ENCODE data around the gene NREP.

Gene NREP

GRCh38 chr5:111697215-111697614 lies 59.8 kb downstream of the NREP start:
- no peaks in the 10 kb centered on the region for H3K4me1 ChIP-seq (ENCODE audit: control insufficient read depth in 1 of 2, insufficient read depth in 1 of 2, low read depth in 1 of 2, low read length in 1 of 2)
- no peaks in the 10 kb centered on the region for H3K36me3 ChIP-seq
- no peaks in the 10 kb centered on the region for H3K9me3 ChIP-seq
- no peak for TF ChIP-seq CTCF (IDR thresholded peaks at IDR 0.05)
- no peak overlapping the region for H3K27ac ChIP-seq
- H3K27me3 ChIP-seq, result no peaks in the 10 kb centered on the region
- no peak overlapping the region for H3K4me3 ChIP-seq (ENCODE audit: low read depth in 1 of 2, low read length in 1 of 2)

- no peaks in the 10 kb centered on the region for H3K27me3 ChIP-seq
- no peak overlapping the region for H3K27ac ChIP-seq
- H3K9me3 ChIP-seq, result no peaks in the 10 kb centered on the region
- H3K4me3 ChIP-seq (ENCODE audit: low read depth in 1 of 2, low read length in 1 of 2), result no peak overlapping the region
- no peak for TF ChIP-seq CTCF (IDR thresholded peaks at IDR 0.05)
- no peaks in the 10 kb centered on the region for H3K4me1 ChIP-seq (ENCODE audit: control insufficient read depth in 1 of 2, insufficient read depth in 1 of 2, low read depth in 1 of 2, low read length in 1 of 2)
- H3K36me3 ChIP-seq, result no peaks in the 10 kb centered on the region
These were observed 61.0 kb downstream of the NREP start for GRCh38 chr5:111695991-111696390.

GRCh38 chr5:111694133-111694532 lies 62.9 kb downstream of the NREP start:
- Histone ChIP-seq H3K9me3 (no peaks in the 10 kb centered on the region), H3K27me3 (no peaks in the 10 kb centered on the region), H3K4me1 (ENCODE audit: control insufficient read depth in 1 of 2, insufficient read depth in 1 of 2, low read depth in 1 of 2, low read length in 1 of 2) (no peaks in the 10 kb centered on the region), H3K27ac (no peak overlapping the region), H3K4me3 (ENCODE audit: low read depth in 1 of 2, low read length in 1 of 2) (no peak overlapping the region), H3K36me3 (no peaks in the 10 kb centered on the region)
- TF ChIP-seq CTCF (IDR thresholded peaks at IDR 0.05), result no peak

GRCh38 chr5:111691914-111692313 lies 65.1 kb downstream of the NREP start:
- no peak overlapping the region for H3K4me3 ChIP-seq (ENCODE audit: low read depth in 1 of 2, low read length in 1 of 2)
- H3K4me1 ChIP-seq (ENCODE audit: control insufficient read depth in 1 of 2, insufficient read depth in 1 of 2, low read depth in 1 of 2, low read length in 1 of 2), result no peaks in the 10 kb centered on the region
- H3K27ac ChIP-seq, result no peak overlapping the region
- no peak for TF ChIP-seq CTCF (IDR thresholded peaks at IDR 0.05)
- no peaks in the 10 kb centered on the region for H3K36me3 ChIP-seq
- H3K27me3 ChIP-seq, result no peaks in the 10 kb centered on the region
- no peaks in the 10 kb centered on the region for H3K9me3 ChIP-seq

- Histone ChIP-seq H3K36me3 (no peaks in the 10 kb centered on the region), H3K27me3 (no peaks in the 10 kb centered on the region), H3K4me3 (ENCODE audit: low read depth in 1 of 2, low read length in 1 of 2) (no peak overlapping the region), H3K27ac (no peak overlapping the region), H3K4me1 (ENCODE audit: control insufficient read depth in 1 of 2, insufficient read depth in 1 of 2, low read depth in 1 of 2, low read length in 1 of 2) (no peaks in the 10 kb centered on the region), H3K9me3 (no peaks in the 10 kb centered on the region)
- no peak for TF ChIP-seq CTCF (IDR thresholded peaks at IDR 0.05)
These were observed 65.5 kb downstream of the NREP start for GRCh38 chr5:111691508-111691907.

GRCh38 chr5:111689357-111689935 lies 67.5 kb downstream of the NREP start:
- Histone ChIP-seq H3K9me3 (no peaks in the 10 kb centered on the region), H3K27ac (no peak overlapping the region), H3K4me3 (ENCODE audit: low read depth in 1 of 2, low read length in 1 of 2) (no peak overlapping the region), H3K36me3 (no peaks in the 10 kb centered on the region), H3K4me1 (ENCODE audit: control insufficient read depth in 1 of 2, insufficient read depth in 1 of 2, low read depth in 1 of 2, low read length in 1 of 2) (no peaks in the 10 kb centered on the region), H3K27me3 (no peaks in the 10 kb centered on the region)
- no peak for TF ChIP-seq CTCF (IDR thresholded peaks at IDR 0.05)

Data from neutrophil (primary cell).